OCI-LY7 (cell line): ENCODE results near the gene RILP. TPM values are rescaled to one million over a fixed set of nuclear protein-coding genes. Genes with fewer than 3 reads are reported as not detected.

Source experiments
- BruUV-seq: library from RNA; stranded (reverse); fragments of 400-500 nt; replicated peaks from 2 replicates; lab custom pipeline; 2021; lab: Mats Ljungman, UMichigan
- CTCF ChIA-PET: fragments of 300-600 bp; sonication (Branson Sonifier 250); formaldehyde crosslinking; loops from one replicate; lab custom pipeline; 2022; ENCODE audit warnings: antibody characterized with exemption; ENCODE audit not compliant: unreplicated experiment; lab: Charles Lee
- POLR2A ChIA-PET: fragments of 300-600 bp; sonication (Branson Sonifier 250); formaldehyde crosslinking; loops from one replicate; lab custom pipeline; 2022; ENCODE audit warnings: antibody characterized with exemption; lab: Charles Lee
- DNase-seq: peaks from one replicate; pipeline ENCODE4 v3.0.0-alpha.2; 2015; ENCODE audit warnings: low spot score
- H2AFZ ChIP-seq: fragments of 200-600 bp; sonication (generic), shearing (Covaris generic); 2 replicates; pipeline ENCODE4 v1.6.1; 2014; ENCODE audit warnings: mild to moderate bottlenecking, antibody characterized with exemption, low read length, moderate library complexity
- H3K27ac ChIP-seq: fragments of 200-600 bp; sonication (generic); 2 replicates; pipeline ENCODE4 v1.5.1; 2014; ENCODE audit warnings: mixed run types, low read depth, mild to moderate bottlenecking, moderate library complexity, low read length, inconsistent platforms; ENCODE audit not compliant: poor library complexity, severe bottlenecking
- H3K36me3 ChIP-seq: fragments of 200-600 bp; sonication (generic); 2 replicates; pipeline ENCODE4 v1.6.1; 2014; ENCODE audit warnings: mild to moderate bottlenecking, antibody characterized with exemption, low read length, moderate library complexity, mixed read lengths; ENCODE audit not compliant: insufficient read depth
- H3K4me1 ChIP-seq: fragments of 200-600 bp; sonication (generic); 2 replicates; pipeline ENCODE4 v1.5.1; 2014; ENCODE audit warnings: mild to moderate bottlenecking, low read length; ENCODE audit not compliant: insufficient read depth, poor library complexity, severe bottlenecking
- H3K4me2 ChIP-seq: fragments of 200-600 bp; sonication (generic); 2 replicates; pipeline ENCODE4 v1.6.1; 2014; ENCODE audit warnings: mild to moderate bottlenecking, low read length
- H3K4me3 ChIP-seq: fragments of 200-600 bp; sonication (generic); 2 replicates; pipeline ENCODE4 v1.5.1; 2014; ENCODE audit warnings: mild to moderate bottlenecking, low read depth, low read length; ENCODE audit not compliant: poor library complexity, severe bottlenecking
- H3K79me2 ChIP-seq: fragments of 200-600 bp; sonication (generic); 2 replicates; pipeline ENCODE4 v1.6.1; 2016; ENCODE audit warnings: low read depth, mild to moderate bottlenecking, low read length, moderate library complexity, mixed read lengths; ENCODE audit not compliant: insufficient read depth
- H3K9me2 ChIP-seq: fragments of 200-600 bp; sonication (generic); 2 replicates; pipeline ENCODE4 v1.6.1; 2016; ENCODE audit warnings: mild to moderate bottlenecking, low read length, mixed read lengths; ENCODE audit not compliant: insufficient read depth
- H3K9me3 ChIP-seq: fragments of 200-600 bp; sonication (generic); 2 replicates; pipeline ENCODE4 v1.6.1; 2014; ENCODE audit warnings: mild to moderate bottlenecking, mixed run types, low read length, mixed read lengths
- H4K20me1 ChIP-seq: fragments of 200-600 bp; sonication (generic); 2 replicates; pipeline ENCODE4 v1.6.1; 2014; ENCODE audit warnings: mild to moderate bottlenecking, antibody characterized with exemption, low read length, moderate library complexity, mixed read lengths; ENCODE audit not compliant: insufficient read depth
- EZH2phosphoT487 ChIP-seq: fragments of 200-600 bp; sonication (generic); IDR thresholded peaks from 2 replicates; pipeline ENCODE4 v1.6.1; 2018; ENCODE audit warnings: low read depth, borderline replicate concordance, mild to moderate bottlenecking, mixed run types, antibody characterized with exemption, low read length, moderate library complexity, mixed read lengths
- intact Hi-C: fragments of 100-400 bp; cut with micrococcal nuclease; formaldehyde crosslinking; loops from one replicate; pipeline ENCODE4 v1.10.0; 2022; ENCODE audit not compliant: unreplicated experiment
- total RNA-seq, 2 experiments: library from RNA; depleted of rRNA in 1 of 2; stranded (reverse); fragments of >200 nt in 1 of 2; shearing (Covaris generic) in 1 of 2; gene quantifications; 2 replicates each; pipeline ENCODE4 v1.2.3, GENCODE V29; 2014 to 2022
- TF ChIP-seq, protein P1 (sequence below): fragments of 200-600 bp; sonication (generic); conservative IDR thresholded peaks from 2 replicates; pipeline ENCODE4 v1.5.1; 2014; ENCODE audit warnings: mild to moderate bottlenecking, antibody characterized with exemption, low read length, moderate library complexity, mixed read lengths

The RILP gene
- total RNA-seq, 2 experiments from 2014 or later: 1.2 to 3.2 TPM

DNA sequence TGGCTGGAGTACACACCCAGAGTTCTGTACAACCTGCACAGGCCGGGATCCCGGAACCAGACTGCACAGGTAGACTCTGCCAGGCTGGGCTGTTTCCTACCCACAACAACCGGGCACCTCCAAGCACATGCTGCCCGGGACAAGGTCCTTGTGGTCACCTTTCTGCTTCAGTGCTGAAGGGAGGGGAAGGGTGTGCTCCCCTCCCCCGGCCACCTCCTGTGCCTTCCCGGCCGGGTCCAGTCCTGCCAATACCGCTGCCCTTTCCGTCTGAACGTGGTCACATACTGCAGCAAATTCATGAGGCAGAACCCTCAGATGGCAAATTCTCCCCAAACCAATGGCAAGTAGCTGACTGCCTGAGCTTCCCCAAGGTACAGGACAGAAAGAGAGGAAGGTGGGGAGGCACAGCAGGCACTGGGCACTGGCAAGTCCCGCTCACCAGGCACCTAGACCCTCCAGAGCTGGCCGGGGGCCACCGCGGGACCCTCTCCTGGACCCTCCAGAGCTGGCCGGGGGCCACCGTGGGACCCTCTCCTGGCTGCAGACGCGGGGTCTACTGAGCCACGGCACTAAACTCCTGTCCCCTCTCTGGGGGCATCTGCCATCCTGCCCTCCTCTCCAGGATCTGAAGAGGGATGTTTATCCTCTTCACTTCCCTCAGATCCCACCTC is 43.9 kb downstream of the RILP start:
- DNase-seq: no peak
- Histone ChIP-seq H4K20me1 (no peaks in the 10 kb centered on the region), H3K4me2 (no peak overlapping the region), H3K79me2 (no peaks in the 10 kb centered on the region), H3K9me3 (no peaks in the 10 kb centered on the region), H2AFZ (no peak overlapping the region), H3K9me2 (no peaks in the 10 kb centered on the region), H3K27ac (no peak overlapping the region), H3K36me3 (peaks cover 9% of the 10 kb centered on the region; the same call in 1 of the 2 replicates), H3K4me3 (no peak overlapping the region), H3K4me1 (peaks cover 20% of the 10 kb centered on the region)
- ChIA-PET CTCF (no interaction called here), POLR2A (no interaction called here)
- intact Hi-C loops: no loop called here
- no TSS peak for BruUV-seq
- TF ChIP-seq EZH2phosphoT487: no peak
- TF ChIP-seq, protein P1, sequence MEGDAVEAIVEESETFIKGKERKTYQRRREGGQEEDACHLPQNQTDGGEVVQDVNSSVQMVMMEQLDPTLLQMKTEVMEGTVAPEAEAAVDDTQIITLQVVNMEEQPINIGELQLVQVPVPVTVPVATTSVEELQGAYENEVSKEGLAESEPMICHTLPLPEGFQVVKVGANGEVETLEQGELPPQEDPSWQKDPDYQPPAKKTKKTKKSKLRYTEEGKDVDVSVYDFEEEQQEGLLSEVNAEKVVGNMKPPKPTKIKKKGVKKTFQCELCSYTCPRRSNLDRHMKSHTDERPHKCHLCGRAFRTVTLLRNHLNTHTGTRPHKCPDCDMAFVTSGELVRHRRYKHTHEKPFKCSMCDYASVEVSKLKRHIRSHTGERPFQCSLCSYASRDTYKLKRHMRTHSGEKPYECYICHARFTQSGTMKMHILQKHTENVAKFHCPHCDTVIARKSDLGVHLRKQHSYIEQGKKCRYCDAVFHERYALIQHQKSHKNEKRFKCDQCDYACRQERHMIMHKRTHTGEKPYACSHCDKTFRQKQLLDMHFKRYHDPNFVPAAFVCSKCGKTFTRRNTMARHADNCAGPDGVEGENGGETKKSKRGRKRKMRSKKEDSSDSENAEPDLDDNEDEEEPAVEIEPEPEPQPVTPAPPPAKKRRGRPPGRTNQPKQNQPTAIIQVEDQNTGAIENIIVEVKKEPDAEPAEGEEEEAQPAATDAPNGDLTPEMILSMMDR: no peak

DNA sequence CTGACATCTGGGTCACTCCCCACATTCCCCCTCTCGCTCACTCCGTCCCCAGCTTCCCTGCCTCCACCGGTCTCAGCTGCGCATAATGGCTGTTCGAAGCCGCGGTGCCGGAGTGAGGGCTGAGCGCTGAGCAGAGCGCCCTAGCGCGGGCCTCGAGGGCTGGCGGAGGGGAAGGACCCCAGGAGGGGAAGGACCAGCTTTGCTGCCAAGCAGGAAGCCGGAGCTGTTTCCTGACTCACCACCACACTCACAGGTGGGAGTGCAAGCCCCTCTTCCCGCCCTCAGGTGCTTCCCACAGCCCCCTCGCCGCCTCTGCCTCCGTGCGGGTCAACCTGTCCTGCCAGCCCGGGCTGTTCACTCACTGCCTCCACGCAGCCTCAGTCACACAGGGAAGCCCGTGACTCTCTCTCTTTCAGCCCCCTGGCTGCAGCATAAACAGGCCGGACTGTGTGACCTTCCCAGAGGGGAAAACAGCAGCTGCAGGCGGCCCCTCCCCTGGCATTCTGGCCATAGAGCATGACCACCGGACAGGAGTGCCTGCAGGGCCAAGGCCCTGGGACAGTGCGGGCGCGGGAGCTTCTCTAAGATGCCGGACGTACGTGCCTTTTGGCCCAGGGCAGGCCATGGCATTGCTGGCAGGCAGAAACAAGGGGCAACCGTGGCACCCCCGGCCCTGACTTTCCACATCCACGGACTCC is 44.7 kb downstream of the RILP start:
- no peak overlapping the region for H2AFZ ChIP-seq
- intact Hi-C loops: no loop called here
- CTCF ChIA-PET: no interaction called here
- H4K20me1 ChIP-seq: no peaks in the 10 kb centered on the region
- POLR2A ChIA-PET: interaction anchor here (0.5 kb wide), 1 partner anchor 635 kb away, joined by 3 read pairs; no protein-coding TSS in a partner anchor
- H3K79me2 ChIP-seq: no peaks in the 10 kb centered on the region
- H3K4me3 ChIP-seq: no peak overlapping the region
- H3K36me3 ChIP-seq: peaks cover 9% of the 10 kb centered on the region; the same call in 1 of the 2 replicates
- H3K9me2 ChIP-seq: no peaks in the 10 kb centered on the region
- no peak overlapping the region for H3K27ac ChIP-seq
- H3K4me2 ChIP-seq: no peak overlapping the region
- H3K9me3 ChIP-seq: no peaks in the 10 kb centered on the region
- TF ChIP-seq, protein P1: no peak
- no peak for TF ChIP-seq EZH2phosphoT487
- H3K4me1 ChIP-seq: peaks cover 20% of the 10 kb centered on the region
- no peak for DNase-seq
- no TSS peak for BruUV-seq

- TF ChIP-seq EZH2phosphoT487: no peak
- TF ChIP-seq, protein P1: no peak
- intact Hi-C loops: no loop called here
- Histone ChIP-seq H3K9me3 (no peaks in the 10 kb centered on the region), H3K79me2 (no peaks in the 10 kb centered on the region), H3K27ac (no peak overlapping the region), H3K4me2 (no peak overlapping the region), H3K4me1 (peaks cover 5% of the 10 kb centered on the region), H3K9me2 (no peaks in the 10 kb centered on the region), H2AFZ (no peak overlapping the region), H3K36me3 (peaks cover 9% of the 10 kb centered on the region; the same call in 1 of the 2 replicates), H4K20me1 (no peaks in the 10 kb centered on the region), H3K4me3 (no peak overlapping the region)
- ChIA-PET POLR2A (no interaction called here), CTCF (no interaction called here)
- no peak for DNase-seq
- no TSS peak for BruUV-seq
These were observed 48.1 kb downstream of the RILP start for GRCh38 chr17:1601571-1601970.
